Endothelial cell of umbilical vein (primary cell): ENCODE results near the gene PDS5B.

Experiments used
- EZH2 ChIP-seq: IDR thresholded peaks from 2 replicates; pipeline ENCODE4 v1.6.1; 2012; ENCODE audit warnings: borderline replicate concordance, low read depth, mild to moderate bottlenecking, moderate library complexity, low read length, inconsistent platforms; ENCODE audit not compliant: severe bottlenecking
- FOS ChIP-seq: IDR thresholded peaks from 2 replicates; pipeline ENCODE4 v1.6.1; 2011; ENCODE audit warnings: mild to moderate bottlenecking, low read length, moderate library complexity, borderline replicate concordance; ENCODE audit not compliant: insufficient read depth
- MYC ChIP-seq: IDR thresholded peaks from one replicate; pipeline ENCODE4 v1.6.1; 2011; ENCODE audit warnings: mild to moderate bottlenecking, low read depth, low read length
- POLR2A ChIP-seq: IDR thresholded peaks from 2 replicates; pipeline ENCODE4 v1.6.1; 2012; ENCODE audit warnings: low read depth, mild to moderate bottlenecking, control low read depth, low read length
- TF ChIP-seq, protein P1 (sequence below), 2 donors: IDR thresholded peaks; 1 replicate in 1 of 2; 2 replicates in 1 of 2; pipeline ENCODE4 v1.5.1; 2011; ENCODE audit warnings: low read length in 2 of 2, mild to moderate bottlenecking in 2 of 2, moderate library complexity in 2 of 2, control low read depth in 1 of 2, inconsistent platforms in 1 of 2, low read depth in 1 of 2; ENCODE audit not compliant: insufficient read depth in 1 of 2; ENCODE audit errors: extremely low read depth in 1 of 2
- TF ChIP-seq, protein P2 (sequence below): IDR thresholded peaks from 2 replicates; pipeline ENCODE4 v1.6.1; 2011; ENCODE audit not compliant: insufficient read depth, insufficient read length

DNA sequence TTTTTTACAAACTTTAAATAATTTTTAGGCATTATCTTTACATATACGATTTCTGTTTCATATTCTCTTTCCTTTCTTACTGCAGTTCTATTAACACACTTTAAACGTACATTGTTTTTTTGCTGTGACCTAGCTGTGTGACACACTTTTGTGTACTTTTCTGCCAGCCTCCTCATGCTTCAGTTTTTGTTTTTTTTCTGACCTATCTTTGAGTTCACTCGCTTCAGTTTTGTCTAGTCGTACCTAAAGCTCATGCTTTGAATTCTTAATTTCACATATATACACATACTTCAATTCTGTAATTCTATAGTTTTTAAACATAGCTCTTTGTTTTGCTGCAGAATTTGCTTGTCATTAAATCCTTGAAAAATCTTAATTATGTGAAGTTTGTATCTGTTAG is 150.4 kb downstream of the PDS5B start:
- TF ChIP-seq MYC = no peak
- TF ChIP-seq, protein P1, sequence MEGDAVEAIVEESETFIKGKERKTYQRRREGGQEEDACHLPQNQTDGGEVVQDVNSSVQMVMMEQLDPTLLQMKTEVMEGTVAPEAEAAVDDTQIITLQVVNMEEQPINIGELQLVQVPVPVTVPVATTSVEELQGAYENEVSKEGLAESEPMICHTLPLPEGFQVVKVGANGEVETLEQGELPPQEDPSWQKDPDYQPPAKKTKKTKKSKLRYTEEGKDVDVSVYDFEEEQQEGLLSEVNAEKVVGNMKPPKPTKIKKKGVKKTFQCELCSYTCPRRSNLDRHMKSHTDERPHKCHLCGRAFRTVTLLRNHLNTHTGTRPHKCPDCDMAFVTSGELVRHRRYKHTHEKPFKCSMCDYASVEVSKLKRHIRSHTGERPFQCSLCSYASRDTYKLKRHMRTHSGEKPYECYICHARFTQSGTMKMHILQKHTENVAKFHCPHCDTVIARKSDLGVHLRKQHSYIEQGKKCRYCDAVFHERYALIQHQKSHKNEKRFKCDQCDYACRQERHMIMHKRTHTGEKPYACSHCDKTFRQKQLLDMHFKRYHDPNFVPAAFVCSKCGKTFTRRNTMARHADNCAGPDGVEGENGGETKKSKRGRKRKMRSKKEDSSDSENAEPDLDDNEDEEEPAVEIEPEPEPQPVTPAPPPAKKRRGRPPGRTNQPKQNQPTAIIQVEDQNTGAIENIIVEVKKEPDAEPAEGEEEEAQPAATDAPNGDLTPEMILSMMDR (IDR thresholded peaks at IDR 0.05; ENCODE audit: extremely low read depth in 1 of 2, insufficient read depth in 1 of 2, low read depth in 1 of 2, low read length in 2 of 2) = no peak
- no peak for TF ChIP-seq FOS
- no peak for TF ChIP-seq POLR2A
- TF ChIP-seq, protein P2, sequence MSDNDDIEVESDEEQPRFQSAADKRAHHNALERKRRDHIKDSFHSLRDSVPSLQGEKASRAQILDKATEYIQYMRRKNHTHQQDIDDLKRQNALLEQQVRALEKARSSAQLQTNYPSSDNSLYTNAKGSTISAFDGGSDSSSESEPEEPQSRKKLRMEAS = no peak
- TF ChIP-seq EZH2 = no peak
